Muscle layer of colon (tissue), 2 donors: ENCODE measurements around the gene SLC24A4.

ENCODE experiments used
- H3K27ac ChIP-seq: one replicate; pipeline ENCODE4 v1.7.0; 2013; ENCODE audit warnings: low read depth, mild to moderate bottlenecking, low read length, moderate library complexity
- H3K27me3 ChIP-seq, 2 donors: one replicate each; pipeline ENCODE4 v1.7.0; 2013; ENCODE audit warnings: low read length in 2 of 2, mild to moderate bottlenecking in 2 of 2; ENCODE audit not compliant: insufficient read depth in 2 of 2, control insufficient read depth in 1 of 2
- H3K36me3 ChIP-seq: one replicate; pipeline ENCODE4 v1.7.0; 2013; ENCODE audit warnings: mild to moderate bottlenecking, low read length; ENCODE audit not compliant: insufficient read depth
- H3K4me1 ChIP-seq: one replicate; pipeline ENCODE4 v1.7.0; 2013; ENCODE audit warnings: mild to moderate bottlenecking, low read length; ENCODE audit not compliant: insufficient read depth
- H3K4me3 ChIP-seq, 2 donors: one replicate each; pipeline ENCODE4 v1.7.0; 2013; ENCODE audit warnings: low read length in 2 of 2, low read depth in 1 of 2, mild to moderate bottlenecking in 1 of 2, moderate library complexity in 1 of 2
- H3K9ac ChIP-seq: one replicate; pipeline ENCODE4 v1.7.0; 2013; ENCODE audit warnings: low read length
- H3K9me3 ChIP-seq: one replicate; pipeline ENCODE4 v1.7.0; 2013; ENCODE audit warnings: mild to moderate bottlenecking, low read length
- donor health status: abdominal sarcoma.
- donor health status: Adenocarcinoma of cecum.

SLC24A4 gene

DNA sequence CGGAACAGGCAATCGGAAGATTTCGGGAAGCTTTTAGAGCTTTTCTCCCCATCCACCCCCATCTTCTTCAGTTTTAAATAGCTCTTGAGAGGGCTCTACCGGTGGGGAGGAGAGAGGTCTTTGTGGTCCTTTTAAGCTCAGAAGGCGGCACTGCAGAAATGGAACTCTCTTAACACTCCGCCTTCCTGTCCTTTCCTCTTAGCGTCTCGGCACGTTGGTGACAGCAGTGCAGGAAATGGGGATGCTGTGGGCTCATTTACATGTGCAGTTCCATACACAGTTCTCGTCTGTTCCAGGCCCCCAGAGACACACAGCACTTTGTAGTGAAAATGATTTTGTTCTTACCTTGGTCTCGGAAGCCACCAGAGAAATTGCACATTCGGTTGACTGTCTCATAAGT is 140.2 kb downstream of the SLC24A4 start:
- Histone ChIP-seq H3K36me3 (no peaks in the 10 kb centered on the region), H3K4me1 (no peaks in the 10 kb centered on the region), H3K27me3 (no peaks in the 10 kb centered on the region), H3K27ac (no peak overlapping the region), H3K9ac (no peak overlapping the region), H3K9me3 (peaks cover 4% of the 10 kb centered on the region), H3K4me3 (no peak overlapping the region)

DNA sequence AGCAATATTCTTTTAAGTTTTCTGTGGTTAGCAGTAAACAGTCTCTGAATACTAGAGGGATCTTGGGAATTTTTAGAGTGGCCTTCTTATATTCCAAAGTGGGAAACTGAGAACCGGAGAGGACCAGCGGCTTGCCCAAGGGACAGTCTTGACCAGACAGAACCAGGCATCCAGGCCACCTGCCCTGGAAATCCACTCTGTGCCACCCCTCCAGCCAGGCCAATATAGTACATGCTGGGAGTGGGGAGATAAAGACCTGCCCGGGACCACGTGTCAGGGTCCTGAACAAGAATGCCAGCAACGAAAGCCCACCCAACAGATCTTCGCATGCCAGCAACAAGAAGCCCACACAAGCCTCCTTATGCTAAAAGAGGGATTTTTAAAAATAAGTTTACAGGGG is 141.2 kb downstream of the SLC24A4 start:
- no peaks in the 10 kb centered on the region for H3K36me3 ChIP-seq
- no peaks in the 10 kb centered on the region for H3K4me1 ChIP-seq
- no peak overlapping the region for H3K27ac ChIP-seq

DNA sequence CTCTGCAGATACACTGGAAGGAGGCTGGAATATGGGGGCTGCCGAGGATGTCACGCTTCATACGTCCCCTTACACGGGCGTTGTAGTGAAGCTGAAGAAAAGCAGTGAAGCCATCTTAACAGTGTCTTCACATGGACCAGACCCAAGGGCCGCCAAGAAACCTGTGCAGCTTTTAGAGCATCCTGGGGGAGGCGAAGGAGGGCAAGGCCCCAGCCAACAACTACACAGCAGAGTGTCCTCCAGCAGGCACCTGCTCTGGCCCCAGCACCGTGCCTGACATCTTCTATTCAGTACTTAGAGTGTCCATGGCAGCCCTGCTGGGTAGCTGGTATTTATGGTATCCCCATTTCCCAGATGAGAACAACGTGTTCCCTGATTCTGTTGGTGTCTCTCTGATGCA is 141.8 kb downstream of the SLC24A4 start:
- Histone ChIP-seq H3K27me3 (no peaks in the 10 kb centered on the region), H3K36me3 (no peaks in the 10 kb centered on the region), H3K9ac (no peak overlapping the region), H3K4me1 (no peaks in the 10 kb centered on the region), H3K4me3 (no peak overlapping the region), H3K9me3 (peaks cover 4% of the 10 kb centered on the region), H3K27ac (no peak overlapping the region)

More for the DNA sequence above, 141.2 kb downstream of the SLC24A4 start:
- Histone ChIP-seq H3K9me3 (peaks cover 4% of the 10 kb centered on the region), H3K27me3 (no peaks in the 10 kb centered on the region), H3K4me3 (no peak overlapping the region), H3K9ac (no peak overlapping the region)

DNA sequence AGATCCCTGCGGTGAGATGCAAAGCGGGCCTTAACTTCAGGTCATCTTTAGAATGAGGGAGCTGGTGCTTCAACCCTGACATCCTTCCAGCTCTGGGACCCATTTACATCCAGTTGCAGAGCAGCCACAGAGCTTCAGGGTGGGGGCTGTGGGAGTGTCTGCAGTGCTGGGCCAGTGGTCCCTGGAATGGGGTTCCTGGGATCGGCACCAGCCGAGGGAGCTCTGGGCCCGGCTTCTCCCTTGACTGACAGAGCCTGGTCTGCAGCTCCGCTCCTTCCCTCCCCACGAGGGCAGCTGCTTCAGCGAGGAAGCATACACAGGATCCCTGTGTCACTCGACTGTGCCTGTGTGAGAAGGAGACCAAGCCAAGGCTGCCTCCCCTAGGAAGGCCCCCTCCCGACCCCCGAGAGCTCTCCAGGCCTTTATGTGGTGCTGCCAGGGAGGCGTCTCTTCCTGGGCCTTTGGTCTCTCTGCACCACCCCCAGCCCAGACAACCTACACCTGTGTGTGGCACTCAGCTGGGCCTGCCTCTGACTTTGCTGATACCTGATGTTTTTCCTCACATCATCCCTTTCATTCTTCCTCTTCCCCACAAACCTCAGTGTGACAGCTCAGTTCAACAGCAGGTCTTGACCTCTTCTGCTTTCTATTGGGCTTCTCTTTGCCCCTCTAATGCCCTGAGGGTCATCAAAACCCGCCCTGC is 142.5 kb downstream of the SLC24A4 start:
- H3K9me3 ChIP-seq: peaks cover 4% of the 10 kb centered on the region
- H3K27me3 ChIP-seq: no peaks in the 10 kb centered on the region
- H3K9ac ChIP-seq: no peak overlapping the region
- H3K36me3 ChIP-seq: no peaks in the 10 kb centered on the region
- H3K4me1 ChIP-seq: no peaks in the 10 kb centered on the region
- H3K27ac ChIP-seq: no peak overlapping the region
- no peak overlapping the region for H3K4me3 ChIP-seq

DNA sequence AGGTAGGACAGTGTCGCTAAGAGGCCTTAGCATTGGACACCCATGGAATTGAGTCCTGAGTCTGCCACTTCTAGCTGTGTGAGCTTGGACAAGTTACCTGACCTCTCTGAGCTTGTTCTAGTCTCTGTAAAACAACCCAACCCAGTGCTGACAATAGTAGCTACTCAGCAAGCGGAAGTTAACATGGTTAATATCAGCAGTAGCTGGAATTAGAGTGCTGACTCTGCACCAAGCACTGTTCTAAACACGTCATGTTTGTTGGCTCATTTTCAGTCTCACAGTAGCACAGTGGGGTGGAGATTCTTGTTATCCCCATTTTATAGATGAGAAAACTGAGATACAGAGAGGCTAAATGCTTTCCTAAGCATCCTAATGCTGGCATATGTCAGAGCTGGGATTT is 143.1 kb downstream of the SLC24A4 start:
- Histone ChIP-seq H3K4me1 (no peaks in the 10 kb centered on the region), H3K36me3 (no peaks in the 10 kb centered on the region), H3K27ac (no peak overlapping the region), H3K4me3 (no peak overlapping the region), H3K9me3 (peaks cover 4% of the 10 kb centered on the region), H3K9ac (no peak overlapping the region), H3K27me3 (no peaks in the 10 kb centered on the region)

DNA sequence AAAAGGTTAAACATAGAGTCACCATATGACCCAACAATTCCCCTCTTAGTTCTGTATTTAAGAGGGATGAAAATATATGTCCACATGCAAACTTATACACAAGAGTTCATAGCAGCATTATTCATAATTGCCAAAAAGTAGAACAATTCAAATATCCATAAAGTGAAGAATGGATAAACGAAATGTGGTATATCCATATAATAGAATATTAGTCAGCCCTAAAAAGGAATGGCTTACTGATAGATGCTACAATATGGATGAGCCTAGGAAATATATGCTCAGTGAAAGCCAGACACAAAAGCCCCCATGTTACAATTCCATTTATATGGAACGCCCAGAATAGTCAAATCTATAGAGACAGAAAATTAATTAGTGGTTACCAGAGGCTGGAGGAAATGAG is 146.6 kb downstream of the SLC24A4 start:
- H3K27ac ChIP-seq: no peak overlapping the region
- peaks cover 4% of the 10 kb centered on the region for H3K9me3 ChIP-seq
- no peaks in the 10 kb centered on the region for H3K4me1 ChIP-seq
- no peaks in the 10 kb centered on the region for H3K27me3 ChIP-seq
- H3K9ac ChIP-seq: no peak overlapping the region
- no peak overlapping the region for H3K4me3 ChIP-seq
- no peaks in the 10 kb centered on the region for H3K36me3 ChIP-seq

DNA sequence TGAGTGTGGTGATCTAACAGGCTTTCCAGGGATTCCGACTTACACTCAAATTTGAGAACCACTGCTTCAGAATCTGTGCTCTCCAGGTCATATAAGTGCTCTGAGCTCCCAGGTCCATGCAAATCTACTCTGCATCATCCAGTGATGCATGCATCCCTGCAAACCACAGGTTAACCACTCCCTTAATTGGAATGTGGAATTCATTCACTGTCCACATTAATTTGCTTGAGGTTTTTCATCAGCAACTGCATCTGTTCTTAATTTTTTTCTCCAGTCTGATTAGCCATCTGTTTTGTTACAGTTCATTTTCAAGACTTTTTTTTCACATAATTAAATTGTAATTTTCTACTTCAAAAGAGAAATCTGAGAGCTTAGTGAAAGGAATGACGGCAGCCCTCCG is 147.2 kb downstream of the SLC24A4 start:
- Histone ChIP-seq H3K27ac (no peak overlapping the region), H3K27me3 (no peaks in the 10 kb centered on the region), H3K4me1 (no peaks in the 10 kb centered on the region), H3K4me3 (no peak overlapping the region), H3K9me3 (peaks cover 4% of the 10 kb centered on the region), H3K36me3 (no peaks in the 10 kb centered on the region), H3K9ac (no peak overlapping the region)

DNA sequence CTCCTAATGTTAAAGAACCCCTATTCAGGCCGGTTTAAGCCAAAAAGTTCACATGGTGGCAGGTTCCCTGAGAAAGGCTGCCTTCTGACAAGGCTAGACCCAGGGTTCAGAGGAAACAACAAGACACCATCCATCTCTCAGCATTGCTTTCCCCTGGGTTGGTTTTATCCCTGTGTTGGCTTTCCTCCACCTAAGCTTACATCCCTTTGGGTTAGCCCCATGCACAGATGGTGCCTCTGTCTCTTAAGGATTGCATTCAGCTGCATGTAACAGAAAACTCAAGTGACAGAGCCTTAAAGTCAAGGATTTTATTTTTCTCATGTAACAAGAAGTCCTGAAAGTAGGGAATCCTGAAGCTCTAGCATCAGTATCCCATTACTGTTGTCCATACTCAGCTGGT is 147.8 kb downstream of the SLC24A4 start:
- H3K27me3 ChIP-seq: no peaks in the 10 kb centered on the region
- no peak overlapping the region for H3K9ac ChIP-seq
- H3K27ac ChIP-seq: no peak overlapping the region
- peaks cover 4% of the 10 kb centered on the region for H3K9me3 ChIP-seq
- H3K4me3 ChIP-seq: no peak overlapping the region
- H3K4me1 ChIP-seq: no peaks in the 10 kb centered on the region
- no peaks in the 10 kb centered on the region for H3K36me3 ChIP-seq

DNA sequence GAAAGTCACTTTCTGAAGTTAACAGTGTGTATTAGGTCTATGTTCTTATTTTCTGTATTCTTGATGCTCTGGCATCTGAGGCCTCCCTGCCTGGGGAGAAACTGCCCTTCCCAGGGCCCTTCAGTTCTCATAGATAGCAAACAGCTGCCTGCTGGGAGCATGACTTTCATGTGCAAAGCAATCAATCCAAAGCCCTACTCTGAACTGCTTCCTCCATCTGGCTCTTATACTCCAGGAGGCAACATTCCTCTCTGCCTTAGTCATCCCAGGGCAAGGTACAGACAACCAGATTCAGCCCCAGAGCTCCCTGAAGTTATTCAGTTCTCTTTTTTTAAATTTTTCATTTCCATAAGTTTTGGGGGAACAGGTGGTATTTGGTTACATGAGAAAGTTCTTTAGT is 149.0 kb downstream of the SLC24A4 start:
- Histone ChIP-seq H3K9ac (no peak overlapping the region), H3K36me3 (no peaks in the 10 kb centered on the region), H3K27me3 (no peaks in the 10 kb centered on the region), H3K4me1 (no peaks in the 10 kb centered on the region), H3K4me3 (no peak overlapping the region), H3K9me3 (no peaks in the 10 kb centered on the region), H3K27ac (no peak overlapping the region)

DNA sequence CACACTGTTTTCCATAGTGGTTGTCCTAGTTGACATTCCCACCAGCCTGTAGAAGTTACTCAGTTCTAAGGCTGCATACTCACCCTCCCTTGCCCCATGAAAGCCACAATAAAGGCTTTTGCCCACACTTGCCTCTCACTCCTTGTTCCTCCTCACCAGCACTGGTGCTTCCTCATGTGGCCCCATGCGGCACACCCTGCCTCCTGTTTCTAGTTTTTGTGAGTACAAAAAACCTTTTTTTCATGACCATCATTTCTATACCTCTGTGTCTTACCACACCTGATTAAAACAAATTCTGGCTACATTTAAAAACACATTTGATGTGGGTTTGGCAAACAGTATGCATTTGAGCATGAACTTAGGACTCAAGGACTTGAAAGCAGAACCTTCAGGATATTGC is 149.9 kb downstream of the SLC24A4 start:
- Histone ChIP-seq H3K36me3 (no peaks in the 10 kb centered on the region), H3K27ac (no peak overlapping the region), H3K4me1 (no peaks in the 10 kb centered on the region), H3K9me3 (no peaks in the 10 kb centered on the region), H3K9ac (no peak overlapping the region), H3K4me3 (no peak overlapping the region), H3K27me3 (no peaks in the 10 kb centered on the region)

DNA sequence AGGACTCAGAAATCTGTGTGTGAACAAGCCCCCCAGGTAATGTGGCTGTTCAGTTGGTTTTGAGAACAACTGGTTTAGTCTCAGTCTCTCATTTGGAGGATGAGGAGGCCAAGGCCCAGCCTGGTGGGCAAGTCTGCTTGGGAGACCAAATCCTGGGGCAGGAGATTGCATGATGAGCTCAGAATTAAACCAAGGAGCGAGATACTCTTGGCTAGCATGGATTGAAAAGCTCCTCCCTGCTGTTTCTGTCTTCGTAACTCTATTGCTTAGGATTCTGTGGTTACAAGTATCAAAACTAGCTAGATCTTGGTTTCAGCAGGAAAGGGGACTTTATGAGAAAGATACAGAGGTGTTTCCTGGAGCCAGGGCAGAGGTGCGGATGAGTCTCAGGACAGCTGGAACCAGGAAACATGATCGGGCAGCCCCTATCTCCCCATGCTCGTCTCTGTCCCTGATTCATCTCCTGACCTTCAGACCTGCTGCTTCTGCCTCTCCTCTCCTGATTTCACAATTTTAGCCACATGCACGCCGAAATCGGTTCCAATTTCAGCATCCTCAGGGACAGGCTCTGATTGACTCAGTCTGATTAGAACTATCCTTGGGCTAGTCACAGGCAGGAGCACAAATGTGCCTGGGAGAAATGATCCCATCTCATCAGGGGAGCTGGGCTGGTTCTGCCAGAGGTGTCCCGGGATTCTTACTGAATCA is 150.4 kb downstream of the SLC24A4 start:
- H3K27ac ChIP-seq: no peak overlapping the region
- no peaks in the 10 kb centered on the region for H3K27me3 ChIP-seq
- H3K4me1 ChIP-seq: no peaks in the 10 kb centered on the region
- H3K9me3 ChIP-seq: no peaks in the 10 kb centered on the region
- H3K9ac ChIP-seq: no peak overlapping the region
- H3K4me3 ChIP-seq: no peak overlapping the region
- no peaks in the 10 kb centered on the region for H3K36me3 ChIP-seq
